ENCODE data around the gene USP22.
"Not testable (repeated sequence)": the region's sequence is repeated elsewhere in the genome, so short reads cannot be mapped to it uniquely, and the experiment has no call there.

USP22 gene

DNA sequence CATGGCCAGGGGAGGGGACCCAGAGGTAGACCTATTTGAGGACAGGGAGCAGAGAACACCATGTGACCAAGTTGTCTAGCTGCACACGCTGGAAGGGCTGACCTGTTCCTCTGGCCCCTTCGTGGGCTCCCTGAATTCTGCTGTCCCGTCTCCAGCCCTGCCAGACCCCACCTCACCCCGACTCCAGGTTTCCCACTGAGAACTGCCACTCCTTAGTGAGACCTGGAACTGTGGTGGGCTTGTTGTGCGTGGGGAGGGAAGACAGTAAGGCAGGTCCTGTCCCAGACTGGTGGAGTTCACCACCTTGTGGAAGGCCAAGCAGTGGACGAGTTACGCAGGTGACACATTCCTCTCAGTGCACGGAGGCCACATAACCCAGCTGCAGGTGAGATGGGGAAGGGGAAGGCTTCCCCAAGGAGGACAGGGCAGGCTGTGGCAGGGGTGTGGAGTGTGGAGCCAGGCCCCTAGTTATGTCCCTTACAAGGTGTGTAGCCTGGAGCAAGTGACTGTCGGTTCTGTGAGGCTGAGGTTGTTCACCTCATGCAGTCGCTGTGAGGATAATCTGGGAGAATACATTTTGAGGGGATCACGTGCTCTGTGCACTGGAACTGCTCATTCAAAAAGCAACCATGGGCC is 54.7 kb downstream of the USP22 start:
- no peak for TF ChIP-seq POLR2A (IDR thresholded peaks at IDR 0.05; ENCODE audit: low read depth, low read length)
- FAIRE-seq (no peak), DNase-seq (ENCODE audit: insufficient read length, low spot score) (no peak)

DNA sequence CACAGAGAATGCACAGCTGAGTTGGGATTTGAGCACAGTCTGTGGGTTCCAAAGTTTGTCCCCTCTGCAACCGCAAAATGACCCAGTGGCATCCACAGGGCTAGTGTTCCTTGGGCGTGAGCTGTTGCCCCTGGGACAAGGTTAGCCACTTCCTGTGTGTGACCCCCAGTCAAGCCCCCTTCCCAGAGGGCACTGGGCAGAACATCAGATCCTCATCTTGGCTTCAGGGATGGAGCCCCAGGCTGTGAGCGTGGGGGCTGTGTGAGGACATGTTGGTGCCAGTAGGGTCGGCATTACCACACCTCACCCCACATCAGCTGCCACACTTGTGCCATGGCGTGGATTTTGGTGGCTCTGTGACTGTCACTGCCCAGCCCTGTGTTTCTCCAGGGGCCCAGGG is 55.3 kb downstream of the USP22 start:
- no peak for TF ChIP-seq POLR2A (IDR thresholded peaks at IDR 0.05; ENCODE audit: low read depth, low read length)
- no peak for DNase-seq (ENCODE audit: insufficient read length, low spot score)
- no peak for FAIRE-seq

GRCh38 chr17:20986767-20987510 is 55.9 kb downstream of the USP22 start:
- no peak for DNase-seq (ENCODE audit: insufficient read length, low spot score)
- no peak for FAIRE-seq

GRCh38 chr17:20983359-20983637 is 59.5 kb downstream of the USP22 start:
- no peak for TF ChIP-seq POLR2A (IDR thresholded peaks at IDR 0.05; ENCODE audit: low read depth, low read length)
- no peak for DNase-seq (ENCODE audit: insufficient read length, low spot score)
- no peak for FAIRE-seq

More at GRCh38 chr17:20986767-20987510, 55.9 kb downstream of the USP22 start:
- no peak for TF ChIP-seq POLR2A (IDR thresholded peaks at IDR 0.05; ENCODE audit: low read depth, low read length)

- no peak for FAIRE-seq
- DNase-seq (ENCODE audit: insufficient read length, low spot score), result no peak
- TF ChIP-seq POLR2A (IDR thresholded peaks at IDR 0.05; ENCODE audit: low read depth, low read length), result no peak
Observed at GRCh38 chr17:20982589-20983358, 60.0 kb downstream of the USP22 start.

GRCh38 chr17:20981046-20981920 is 61.5 kb downstream of the USP22 start:
- no peak for FAIRE-seq
- no peak for DNase-seq (ENCODE audit: insufficient read length, low spot score)
- TF ChIP-seq POLR2A (IDR thresholded peaks at IDR 0.05; ENCODE audit: low read depth, low read length), result no peak

DNA sequence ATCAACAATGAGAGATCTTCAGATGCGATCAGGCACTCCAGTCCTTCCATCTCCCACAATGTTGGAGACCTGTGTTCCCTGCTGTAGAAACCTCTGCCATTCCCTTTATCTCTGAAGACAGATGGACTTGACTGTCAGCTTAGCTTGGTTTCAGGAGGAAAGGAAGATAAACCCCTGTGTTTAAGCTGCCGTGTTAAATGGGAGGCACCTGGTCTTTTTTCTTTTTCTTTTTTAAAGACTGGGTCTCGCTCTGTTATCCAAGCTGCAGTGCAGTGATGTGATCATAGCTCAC is 63.1 kb downstream of the USP22 start:
- FAIRE-seq (no peak), DNase-seq (ENCODE audit: insufficient read length, low spot score) (no peak)
- no peak for TF ChIP-seq POLR2A (IDR thresholded peaks at IDR 0.05; ENCODE audit: low read depth, low read length)

- not testable (repeated sequence) for DNase-seq (ENCODE audit: insufficient read length, low spot score); FAIRE-seq
Observed at GRCh38 chr17:20979007-20979791, 63.6 kb downstream of the USP22 start.

- DNase-seq (ENCODE audit: insufficient read length, low spot score); FAIRE-seq: not testable (repeated sequence)
Observed at GRCh38 chr17:20977609-20978253, 65.1 kb downstream of the USP22 start.

DNA sequence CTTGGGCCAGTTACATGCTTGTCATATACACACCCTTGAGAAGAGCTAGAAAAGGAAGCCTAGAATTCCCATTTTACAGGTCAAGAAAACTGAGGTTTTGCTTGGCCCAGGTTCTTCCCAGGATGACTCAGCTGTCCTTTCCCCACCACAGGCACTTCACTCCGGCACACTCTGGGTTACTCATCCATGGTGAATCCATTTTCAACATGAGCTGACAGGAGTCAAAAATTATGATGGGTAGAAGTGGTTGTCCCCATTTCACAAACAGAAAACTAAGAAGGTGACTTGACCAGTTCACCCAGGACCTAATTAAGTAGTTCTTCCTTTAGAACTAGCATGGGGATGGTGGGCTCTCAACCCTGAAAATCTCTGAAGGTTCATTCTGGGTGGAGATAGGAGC is 67.2 kb downstream of the USP22 start:
- TF ChIP-seq POLR2A (IDR thresholded peaks at IDR 0.05; ENCODE audit: low read depth, low read length), result no peak
- FAIRE-seq (no peak), DNase-seq (ENCODE audit: insufficient read length, low spot score) (no peak)

GRCh38 chr17:20970329-20970728 is 72.5 kb downstream of the USP22 start:
- DNase-seq (ENCODE audit: insufficient read length, low spot score), result no peak
- no peak for FAIRE-seq
- TF ChIP-seq POLR2A (IDR thresholded peaks at IDR 0.05; ENCODE audit: low read depth, low read length), result no peak

DNA sequence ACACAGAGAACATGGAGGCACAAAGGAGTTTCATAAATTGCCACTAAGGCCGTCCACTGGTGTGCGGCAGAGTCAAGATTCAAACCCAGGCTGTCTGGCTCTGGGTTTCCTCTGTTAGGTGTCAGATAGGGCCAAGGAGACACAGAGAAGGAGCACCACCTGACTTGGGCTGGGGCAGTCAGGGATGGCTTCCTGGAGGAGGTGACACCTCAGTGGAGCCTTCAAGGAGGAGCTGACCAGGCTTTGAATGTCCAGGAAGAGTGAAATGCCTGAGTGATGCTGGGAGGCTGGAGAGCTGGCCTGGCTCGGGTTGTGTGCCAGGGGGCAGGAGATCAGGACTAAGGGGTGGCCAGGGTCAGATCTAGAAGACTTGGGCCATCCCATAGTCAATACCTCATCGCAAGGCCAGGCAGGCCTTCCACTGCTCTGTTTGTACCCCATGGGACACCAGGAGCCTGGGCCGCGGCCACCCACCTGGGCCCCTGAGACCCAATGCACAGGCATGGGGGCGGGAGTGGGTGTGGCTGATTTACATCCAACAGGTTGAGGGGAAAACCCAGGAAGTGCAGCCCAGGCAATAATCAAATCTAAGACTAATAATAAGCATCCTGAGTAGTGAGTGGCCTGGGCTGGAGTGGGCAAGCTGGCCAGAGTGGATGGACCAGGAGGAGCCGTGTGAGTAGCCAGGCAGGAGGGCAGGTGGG is 73.7 kb downstream of the USP22 start:
- DNase-seq (ENCODE audit: insufficient read length, low spot score) (no peak), FAIRE-seq (no peak)
- no peak for TF ChIP-seq POLR2A (IDR thresholded peaks at IDR 0.05; ENCODE audit: low read depth, low read length)
